Measurements from ENCODE around the gene RND2.

The RND2 gene

DNA sequence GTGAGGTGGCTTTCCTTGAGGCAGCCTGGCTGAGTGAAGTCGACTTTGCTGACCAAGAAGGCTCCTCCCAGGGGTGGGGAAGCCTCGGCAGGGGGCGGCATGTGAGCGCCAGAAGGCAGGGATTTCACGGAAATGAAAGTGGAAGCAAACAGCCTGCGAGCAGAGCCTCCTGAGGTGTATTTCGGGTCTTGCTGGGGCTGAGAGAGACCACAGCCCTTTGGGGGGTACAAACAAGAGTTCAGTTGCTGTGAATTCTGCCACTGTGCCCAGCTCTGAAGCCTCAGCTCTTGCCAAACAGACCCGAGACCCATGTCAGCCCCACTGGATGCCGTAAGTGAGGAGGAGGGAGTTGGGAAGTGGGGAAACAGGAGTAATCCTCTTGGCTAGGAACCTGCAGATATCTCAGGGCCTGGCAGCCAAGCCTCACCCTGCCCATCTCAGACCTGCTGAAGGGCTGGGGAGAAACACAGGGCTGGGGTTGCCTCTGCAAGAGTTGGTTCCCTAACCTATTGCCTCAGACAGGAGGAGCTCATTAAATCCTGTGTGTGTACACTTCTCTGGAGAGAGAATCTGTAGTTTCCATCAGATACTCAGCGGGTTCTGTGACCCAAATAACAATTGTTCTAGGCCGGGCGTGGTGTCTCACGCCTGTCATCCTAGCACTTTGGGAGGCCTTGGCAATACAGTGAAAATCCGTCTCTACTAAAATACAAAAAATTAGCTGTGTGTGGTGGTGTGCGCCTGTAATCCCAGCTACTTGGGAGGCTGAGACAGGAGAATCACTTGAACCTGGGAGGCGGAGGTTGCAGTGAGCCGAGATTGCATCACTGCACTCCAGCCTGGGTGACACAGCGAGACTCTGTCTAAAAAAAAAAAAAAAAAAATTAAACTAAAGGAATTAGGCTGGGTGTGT is 18.1 kb upstream of the RND2 start, which contains the start of gene IFI35:
Gene IFI35, plus strand, starts transcription at position 146 of the 913 bp plus-strand sequence. Its CDS starts 164 bp downstream, at position 310.
- peak in 48 of 56 donors; percentile 19 to 83 (median 56) for DNase-seq

DNA sequence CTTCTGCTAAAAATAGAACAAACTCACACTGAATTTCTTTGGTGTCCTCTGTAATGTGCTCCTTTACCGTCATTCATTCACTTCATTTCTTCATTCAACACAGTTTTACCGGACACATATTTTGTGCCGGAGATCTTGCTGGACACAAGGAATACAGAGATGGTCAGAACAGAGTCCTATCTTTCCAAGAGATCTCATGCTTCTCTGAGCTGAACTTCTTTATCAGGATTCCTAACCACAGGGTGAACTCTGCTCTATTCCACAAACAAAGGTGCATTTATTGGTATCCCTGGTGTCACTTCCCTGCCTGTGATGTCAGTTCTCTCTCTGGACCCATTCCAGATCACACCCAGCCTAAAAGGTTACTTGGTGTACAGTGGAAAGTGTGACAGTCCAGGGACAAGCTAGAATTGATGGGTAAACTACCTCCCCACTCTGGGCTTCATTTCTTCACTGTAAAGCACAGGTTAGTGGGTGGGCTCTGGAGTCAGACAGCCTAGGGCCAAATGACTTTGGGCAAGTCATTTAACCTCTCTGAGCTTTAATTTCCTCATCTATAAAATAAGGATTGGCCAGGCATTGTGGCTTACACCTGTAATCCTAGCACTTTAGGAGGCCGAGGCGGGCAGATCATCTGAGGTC is 14.2 kb upstream of the RND2 start:
- no peak for DNase-seq

DNA sequence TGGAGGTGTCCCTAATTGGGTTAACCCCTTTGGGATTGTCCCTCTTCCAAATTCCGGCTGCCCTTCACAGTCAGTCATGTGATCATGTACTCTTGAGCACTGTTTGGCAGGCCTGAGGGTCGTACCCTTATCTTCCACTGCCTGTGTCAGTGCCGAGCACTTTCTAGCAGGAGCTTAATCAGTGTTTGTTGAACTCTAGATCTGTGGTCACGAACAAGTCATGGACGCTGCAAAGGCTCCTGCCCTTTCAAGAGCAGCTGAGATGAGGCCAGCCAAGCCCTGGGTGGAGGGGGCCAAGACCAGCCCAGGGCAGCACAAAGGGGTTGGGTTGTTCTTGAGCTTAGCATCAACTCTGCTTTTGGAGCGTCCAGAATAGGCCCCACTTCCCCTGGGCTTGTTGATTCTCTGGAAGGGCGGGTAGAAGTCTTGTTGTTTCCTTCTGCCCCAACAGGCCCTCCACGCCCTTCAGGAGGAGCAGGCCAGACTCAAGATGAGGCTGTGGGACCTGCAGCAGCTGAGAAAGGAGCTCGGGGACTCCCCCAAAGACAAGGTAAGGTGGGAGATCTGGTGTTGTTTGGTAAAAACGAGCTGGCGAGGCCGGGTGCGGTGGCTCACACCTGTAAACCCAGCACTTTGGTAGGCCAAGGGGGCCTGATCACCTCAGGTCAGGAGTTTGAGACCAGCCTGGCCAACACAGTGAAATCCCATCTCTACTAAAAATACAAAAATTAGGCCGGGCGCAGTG is 13.1 kb upstream of the RND2 start:
- no peak for DNase-seq

DNA sequence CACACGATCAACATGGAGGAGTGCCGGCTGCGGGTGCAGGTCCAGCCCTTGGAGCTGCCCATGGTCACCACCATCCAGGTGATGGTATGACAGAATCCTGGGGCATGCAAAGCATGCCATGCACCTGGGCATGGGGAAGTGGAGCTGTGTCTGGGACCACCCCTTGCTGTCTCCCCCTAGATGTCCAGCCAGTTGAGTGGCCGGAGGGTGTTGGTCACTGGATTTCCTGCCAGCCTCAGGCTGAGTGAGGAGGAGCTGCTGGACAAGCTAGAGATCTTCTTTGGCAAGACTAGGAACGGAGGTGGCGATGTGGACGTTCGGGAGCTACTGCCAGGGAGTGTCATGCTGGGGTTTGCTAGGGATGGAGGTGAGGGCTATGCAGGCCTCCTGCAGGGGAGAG is 11.7 kb upstream of the RND2 start:
- no peak for DNase-seq

DNA sequence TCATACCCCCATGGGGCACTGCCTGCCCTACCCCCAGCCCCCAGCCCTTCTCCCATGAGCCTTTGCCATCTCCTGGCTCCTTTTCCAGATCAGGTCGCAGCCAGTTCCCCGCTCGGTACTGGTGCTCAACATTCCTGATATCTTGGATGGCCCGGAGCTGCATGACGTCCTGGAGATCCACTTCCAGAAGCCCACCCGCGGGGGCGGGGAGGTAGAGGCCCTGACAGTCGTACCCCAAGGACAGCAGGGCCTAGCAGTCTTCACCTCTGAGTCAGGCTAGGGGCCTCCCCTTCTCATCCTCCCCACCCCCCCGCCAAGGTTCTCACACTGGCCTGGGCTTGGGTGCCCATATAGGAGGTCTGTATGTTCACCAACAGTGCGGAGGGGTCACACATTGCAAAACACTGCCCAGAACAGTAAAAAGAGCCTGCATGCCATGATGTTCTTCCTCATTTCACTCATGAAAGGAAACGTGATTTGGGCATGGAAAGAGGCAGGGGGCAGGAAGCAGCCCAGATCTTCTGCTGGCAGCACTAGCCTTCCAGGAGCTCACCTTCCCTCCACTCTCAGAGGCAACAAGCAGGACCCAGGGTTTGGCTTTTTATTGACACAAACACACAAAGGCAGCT is 10.9 kb upstream of the RND2 start:
- no peak for DNase-seq

DNA sequence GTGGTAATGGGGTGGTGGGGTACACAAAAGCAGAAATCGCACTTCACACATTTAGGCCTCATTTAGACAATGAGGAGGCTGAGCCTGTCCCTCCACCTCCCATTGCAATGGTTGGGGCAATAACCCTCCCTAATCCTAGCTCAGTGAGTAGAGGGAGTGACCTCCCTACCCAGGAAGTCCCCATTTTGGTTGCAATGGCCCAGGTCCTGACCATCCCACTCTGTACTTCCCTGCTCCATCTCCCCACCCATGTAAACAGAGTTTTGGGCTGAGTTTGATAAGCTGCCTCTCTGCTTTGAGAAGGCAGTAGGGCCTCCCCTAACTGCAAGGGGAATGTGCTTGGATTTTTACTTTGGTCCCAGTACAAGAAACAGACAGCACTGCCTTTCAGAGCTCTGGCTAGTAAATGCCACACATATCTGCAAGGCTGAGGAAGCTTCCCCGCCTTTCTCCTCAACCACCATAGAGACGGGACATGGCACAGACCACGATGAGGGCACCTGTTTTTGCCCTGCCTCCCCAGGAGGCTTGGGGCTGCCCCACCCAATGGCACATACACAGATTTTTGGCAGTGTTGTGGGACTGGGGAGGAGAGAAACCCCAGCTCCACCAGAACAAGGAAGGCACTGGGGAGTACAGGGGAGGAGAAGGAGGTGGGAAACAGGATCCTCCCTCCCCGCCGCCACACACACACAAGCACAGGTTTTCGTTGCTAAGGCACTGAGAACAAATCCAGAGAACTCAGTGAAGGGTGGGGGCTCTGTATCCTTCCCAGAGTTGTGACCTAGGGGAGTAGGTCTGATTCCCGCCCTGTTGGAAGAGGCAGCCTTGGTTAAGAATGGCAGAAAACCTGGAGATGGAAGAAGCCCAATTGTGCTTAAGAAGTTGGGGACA is 10.1 kb upstream of the RND2 start:
- DNase-seq: peak in 13 of 56 donors; percentile 12 to 58 (median 23)

DNA sequence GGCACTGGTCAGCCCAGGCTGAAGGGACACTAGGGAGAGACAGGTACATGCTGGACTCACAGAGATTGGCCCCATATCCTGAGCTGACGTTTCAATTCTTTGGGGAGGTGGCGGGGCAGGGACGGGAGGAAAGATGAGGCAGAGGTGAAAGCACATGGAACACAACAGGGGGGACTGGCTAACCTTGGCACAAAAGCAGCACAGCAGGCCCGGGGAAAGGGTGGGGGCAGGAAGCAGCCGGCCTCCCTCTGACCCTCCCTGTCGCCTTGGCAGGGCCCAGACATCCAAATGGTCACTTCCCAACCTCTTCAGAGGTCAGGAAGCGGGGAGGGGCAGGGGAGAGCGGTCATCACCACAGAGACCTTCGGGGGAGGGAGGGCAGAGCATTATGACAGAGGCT is 9.5 kb upstream of the RND2 start:
- no peak for DNase-seq

DNA sequence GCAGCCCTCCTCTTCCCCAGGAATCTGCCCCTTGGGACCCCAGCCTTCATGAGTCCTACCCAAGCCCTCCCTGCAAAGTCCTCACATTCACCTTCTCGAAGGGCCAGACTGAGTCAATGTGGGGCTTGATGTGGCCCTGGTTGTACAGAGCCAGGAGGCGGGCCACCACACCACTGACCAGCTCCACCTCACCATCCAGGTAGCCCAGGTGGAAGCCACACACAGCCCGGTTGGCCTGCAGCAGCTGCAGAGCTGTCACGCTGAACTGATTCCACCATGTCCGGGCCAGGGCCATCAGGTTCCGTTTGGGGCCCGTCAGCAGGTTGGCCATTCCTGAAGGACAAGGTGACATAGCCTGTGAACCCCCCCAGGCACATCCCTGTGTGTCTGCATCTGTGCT is 8.8 kb upstream of the RND2 start:
- DNase-seq: no peak

DNA sequence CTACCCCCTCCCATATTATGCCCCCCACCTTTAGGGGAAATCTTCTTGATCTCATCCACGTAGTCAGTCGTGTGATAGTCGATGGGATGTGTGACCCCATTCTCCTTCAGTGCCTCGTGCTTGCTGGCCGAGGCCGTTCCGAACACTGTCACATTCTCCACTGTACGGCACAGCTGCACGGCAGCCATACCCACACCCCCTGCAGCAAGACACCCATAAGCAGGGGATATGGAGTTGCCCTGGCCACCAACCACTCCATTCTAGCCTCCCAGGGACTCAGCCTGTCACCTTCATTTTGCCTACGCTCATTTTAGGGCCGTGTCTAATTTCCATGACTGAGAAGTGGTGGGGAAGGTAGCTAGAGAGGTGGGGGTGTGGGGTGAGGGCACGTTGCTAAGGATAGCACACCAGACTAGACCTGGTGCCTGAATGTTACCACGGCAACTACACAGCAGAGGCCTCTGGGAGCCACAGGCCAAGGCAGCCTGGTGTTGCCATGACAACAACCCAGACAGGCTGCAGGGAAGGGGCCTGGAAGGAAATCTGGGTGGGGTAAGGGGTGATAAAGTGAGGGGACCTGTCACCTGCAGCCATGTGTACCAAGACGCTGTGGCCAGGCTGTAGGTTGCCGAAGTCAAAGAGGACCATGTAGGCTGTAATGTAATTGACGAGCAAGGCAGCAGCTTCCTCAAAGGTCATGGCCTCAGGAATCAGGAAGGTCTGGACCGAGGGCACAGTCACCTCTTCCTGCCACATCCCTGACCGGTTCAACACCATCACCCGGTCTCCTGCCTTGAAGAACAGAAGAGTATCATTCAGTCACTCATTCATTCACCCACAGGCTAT is 6.8 kb upstream of the RND2 start:
- DNase-seq: peak in 44 of 56 donors; percentile 6 to 81 (median 41)

DNA sequence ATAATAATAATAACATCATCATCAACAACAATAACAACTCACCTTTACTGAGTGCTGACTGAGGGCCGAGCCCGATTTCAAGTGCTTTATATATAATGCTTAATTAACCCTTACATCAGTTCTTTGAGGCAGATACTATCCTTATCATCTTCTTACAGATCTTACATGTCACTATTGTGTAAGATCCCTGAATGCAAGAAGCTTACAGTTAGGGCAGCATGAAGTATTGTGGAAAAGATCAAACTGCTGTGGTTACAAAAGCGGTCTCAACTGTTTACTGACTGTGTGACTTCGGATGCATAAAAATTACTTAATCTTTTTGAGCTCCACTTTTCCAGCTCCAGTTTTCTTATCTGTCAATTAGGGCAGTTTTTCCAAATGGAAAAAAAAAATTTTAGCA is 6.1 kb upstream of the RND2 start:
- DNase-seq: no peak

DNA sequence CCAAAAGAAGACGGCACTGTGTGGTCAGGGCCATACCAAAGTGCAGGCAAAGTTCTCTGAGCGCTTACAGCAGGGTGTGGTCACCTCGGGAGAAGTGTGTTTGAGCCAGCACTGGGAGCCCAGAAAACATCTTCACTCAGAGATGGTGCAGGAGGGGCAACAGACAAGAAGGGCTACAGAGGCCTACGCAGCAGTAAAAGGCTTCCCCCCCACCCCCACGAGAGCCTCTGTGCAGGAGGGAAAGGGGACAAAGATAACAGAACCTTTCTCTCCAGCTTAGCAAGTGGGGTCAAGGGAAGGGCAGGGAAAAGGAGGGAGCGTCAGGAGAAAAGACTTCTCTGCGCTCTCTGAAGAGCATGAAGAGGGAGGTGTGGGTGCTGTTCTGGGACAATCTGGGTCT is 5.6 kb upstream of the RND2 start:
- no peak for DNase-seq

DNA sequence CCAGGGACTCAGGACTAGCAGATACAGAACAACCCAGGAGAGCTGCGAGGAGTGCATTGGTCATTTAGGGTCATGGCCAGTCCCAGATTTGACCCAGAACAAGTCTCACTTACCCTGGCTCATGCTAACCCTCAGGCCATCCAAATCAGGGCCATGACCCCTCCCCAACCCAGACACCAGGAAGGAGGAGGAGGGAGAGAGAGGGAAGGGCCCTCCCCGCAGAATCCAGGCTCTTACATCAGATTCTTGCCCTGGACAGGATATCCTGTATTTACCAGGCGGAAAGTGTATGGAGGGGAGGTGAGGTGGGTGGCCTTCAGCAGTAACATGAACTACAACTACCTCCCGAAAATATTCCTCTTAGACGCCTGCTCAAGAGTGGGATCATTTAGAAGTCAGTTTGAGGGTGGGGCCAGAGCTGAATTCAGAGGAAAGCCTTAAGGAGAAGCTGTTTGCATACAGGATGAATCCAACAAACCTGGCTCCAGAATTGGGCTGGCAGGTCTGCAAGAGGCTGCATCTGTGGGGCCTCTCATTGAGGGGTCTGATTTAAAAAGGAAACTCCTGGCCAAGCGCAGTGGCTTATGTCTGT is 4.9 kb upstream of the RND2 start:
- peak in 2 of 56 donors; percentile 10 to 30 for DNase-seq

DNA sequence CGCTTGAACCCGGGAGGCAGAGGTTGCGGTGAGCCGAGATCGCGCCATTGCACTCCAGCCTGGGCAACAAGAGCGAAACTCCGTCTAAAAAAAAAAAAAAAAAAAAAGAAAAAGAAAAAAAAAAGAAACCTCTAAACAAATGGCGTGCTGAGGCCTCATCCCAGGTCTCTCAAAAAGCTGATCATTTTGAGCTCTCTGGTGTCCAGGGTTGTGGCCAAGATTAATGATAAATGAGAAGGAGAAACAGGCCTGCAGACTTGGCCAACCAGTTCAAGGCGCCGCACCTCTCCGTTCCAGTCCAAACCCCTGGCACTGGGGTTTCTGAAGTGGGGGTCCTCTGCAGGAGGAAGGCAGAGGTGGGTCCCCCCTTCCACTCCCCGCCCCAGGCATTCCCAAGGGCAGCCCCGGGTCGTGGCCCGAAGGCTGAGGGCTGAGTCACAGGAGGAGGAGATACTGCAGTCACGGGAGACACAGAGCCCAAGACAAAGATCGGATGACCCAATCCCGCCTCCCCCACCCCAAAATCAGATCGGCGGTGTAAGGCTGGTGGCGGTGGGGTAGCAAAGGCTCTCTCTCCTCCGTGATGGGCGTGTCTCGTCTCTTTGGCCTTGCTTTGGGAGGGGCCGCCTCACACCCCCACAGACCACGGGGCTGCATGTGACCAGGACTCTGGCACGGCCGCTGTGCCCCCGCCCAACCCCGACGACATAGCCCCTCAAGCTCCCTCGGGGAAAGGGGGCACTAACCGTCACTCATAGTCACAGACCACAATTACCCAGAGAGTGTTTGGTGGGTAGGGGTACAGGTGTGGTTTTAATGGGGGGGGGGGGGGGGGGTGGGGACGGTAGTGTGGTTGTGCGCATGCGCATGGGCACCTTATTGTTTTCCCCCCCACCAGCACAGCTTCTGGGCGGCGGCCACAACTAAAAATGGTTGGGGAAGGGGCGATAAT is 4.0 kb upstream of the RND2 start:
- peak in 41 of 56 donors; percentile 13 to 78 (median 56) for DNase-seq

DNA sequence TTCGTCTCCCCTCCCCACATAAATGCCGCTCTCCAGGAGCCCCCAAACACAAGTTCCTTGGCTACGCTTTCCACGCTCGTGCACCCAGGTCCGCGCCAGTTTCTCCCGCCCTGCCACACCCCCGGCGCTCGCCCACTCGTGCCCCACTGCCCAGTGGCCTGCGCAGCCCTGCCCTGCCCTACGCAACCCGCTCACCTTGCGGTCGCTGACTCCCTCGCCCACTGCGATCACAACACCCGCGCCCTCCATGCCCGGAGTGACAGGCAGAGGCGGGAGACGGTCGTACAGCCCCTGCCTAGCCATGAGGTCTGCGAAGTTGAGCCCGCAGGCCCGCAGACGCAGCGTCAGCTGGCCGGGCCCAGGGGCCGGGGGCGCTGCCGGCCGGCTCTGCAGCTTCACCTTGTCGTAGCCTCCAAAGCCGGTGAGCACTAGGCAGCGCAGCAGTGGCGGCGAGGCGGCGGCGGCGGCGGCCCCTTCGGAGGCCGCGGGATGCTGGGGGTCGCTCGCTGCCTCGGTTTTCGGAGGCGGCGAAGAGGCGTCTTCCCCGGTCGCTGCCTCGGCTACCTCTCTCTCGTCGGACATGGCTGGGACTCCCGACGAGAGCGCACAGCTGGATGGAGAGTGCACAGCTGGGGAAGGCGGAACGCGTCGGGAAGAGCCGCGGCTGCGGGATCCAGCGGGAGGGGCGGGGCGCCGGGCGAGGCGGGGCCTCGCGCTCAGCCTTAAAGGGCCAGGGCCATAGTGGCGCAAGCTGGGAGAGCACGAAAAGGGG is 3.1 kb upstream of the RND2 start, which contains the start of gene VAT1:
Gene VAT1, minus strand, starts transcription at position 645 of the 772 bp plus-strand sequence. Its CDS starts 63 bp downstream, at position 582.
- peak in 50 of 56 donors; percentile 28 to 83 (median 62) for DNase-seq

DNA sequence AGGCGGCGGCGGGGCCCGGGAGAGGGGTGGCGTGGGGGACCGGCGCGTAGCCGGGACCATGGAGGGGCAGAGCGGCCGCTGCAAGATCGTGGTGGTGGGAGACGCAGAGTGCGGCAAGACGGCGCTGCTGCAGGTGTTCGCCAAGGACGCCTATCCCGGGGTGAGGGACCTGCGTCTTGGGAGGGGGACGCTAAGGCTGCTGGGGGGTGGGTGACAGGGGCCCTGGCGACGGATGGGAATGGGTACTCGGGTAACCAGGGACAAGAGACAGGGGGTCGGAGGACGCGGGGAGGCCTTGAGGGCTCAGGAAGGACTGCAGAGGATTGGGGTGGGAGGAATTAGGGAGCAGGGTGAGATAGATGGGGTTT is 243 bp downstream of the RND2 start:
- peak in 3 of 56 donors; percentile 23 to 50 (median 43) for DNase-seq

DNA sequence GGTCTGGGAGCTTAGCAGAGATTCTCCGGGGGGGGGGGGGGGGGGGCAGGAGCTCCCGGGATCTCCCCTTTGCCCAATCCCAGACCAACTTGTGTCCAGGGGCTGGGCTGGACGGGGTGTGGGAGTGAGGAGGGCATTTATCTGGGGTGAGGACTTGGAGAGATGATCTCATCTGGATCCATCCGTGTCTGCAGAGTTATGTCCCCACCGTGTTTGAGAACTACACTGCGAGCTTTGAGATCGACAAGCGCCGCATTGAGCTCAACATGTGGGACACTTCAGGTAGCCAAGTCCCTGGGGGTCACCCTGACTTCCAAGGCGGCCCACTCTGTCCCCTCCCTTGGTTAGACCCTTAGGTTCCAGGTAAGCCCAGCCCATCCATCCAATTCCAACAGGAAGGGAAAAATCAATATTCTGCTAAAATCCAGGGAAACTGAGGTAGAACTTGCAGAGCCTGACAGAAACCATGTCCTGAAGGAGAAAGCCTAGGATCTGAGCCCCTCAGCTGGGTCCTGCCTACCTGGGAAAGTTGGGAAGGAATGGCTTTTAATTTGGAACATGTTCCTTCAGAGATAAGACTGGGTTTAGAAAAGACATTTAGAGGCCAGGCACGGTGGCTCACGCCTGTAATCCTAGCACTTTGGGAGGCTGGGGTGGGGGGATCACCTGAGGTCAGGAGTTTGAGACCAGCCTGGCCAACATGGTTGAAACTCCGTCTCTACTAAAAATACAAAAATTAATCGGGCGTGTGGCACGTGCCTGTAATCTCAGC is 921 bp downstream of the RND2 start:
- peak in 1 of 56 donors; percentile 10 for DNase-seq
